Omental fat pad (tissue), 4 donors: ENCODE data around the gene USP30. TPM values are rescaled to one million over a fixed set of nuclear protein-coding genes. Genes with fewer than 3 reads are reported as not detected.
A peak's percentile ranks its signal among the peaks of the same experiment; 100 is the strongest.

Experiments used
- ATAC-seq: fragments of 150-250 bp; one replicate; pipeline ENCODE4 v1.9.1; 2016; ENCODE audit warnings: mild to moderate bottlenecking, moderate library complexity; ENCODE audit not compliant: low FRiP score
- DNase-seq: peaks from one replicate; pipeline ENCODE4 v3.0.0-alpha.2; 2019; ENCODE audit warnings: low spot score
- total RNA-seq, 4 donors: library from RNA; depleted of rRNA; stranded (reverse); fragments of >200 nt; gene quantifications; one replicate each; pipeline ENCODE4 v1.1.0, GENCODE V29; 2016
- TF ChIP-seq, protein P1 (sequence below), 3 donors: fragments of 450-650 bp; IDR thresholded peaks; one replicate each; pipeline ENCODE4 v1.5.1; 2016 to 2017; ENCODE audit warnings: antibody characterized with exemption in 3 of 3, mild to moderate bottlenecking in 3 of 3, moderate library complexity in 2 of 3

USP30 gene
- total RNA-seq, 4 donors from 2014 or later, result 8.8 to 36.2 (median 14.8) TPM

DNA sequence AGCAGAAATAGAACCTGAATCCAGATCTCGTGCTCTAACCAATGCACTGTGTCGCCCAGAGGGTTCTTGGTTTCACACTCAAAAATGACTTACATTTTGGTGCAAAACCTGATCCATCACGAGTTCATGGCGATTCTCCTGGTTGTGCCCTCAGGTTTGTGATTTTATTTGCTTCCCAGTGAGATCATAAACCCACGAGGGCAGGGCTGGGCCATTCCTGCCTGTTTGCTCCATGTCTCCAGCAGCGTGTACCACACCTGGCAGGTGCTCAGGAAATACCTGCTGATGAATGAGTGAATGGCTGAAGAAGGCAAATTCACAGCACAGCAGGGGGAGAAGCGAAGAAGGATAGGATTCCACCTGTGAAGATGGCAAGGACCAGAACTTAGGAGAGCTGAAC lies 73.4 kb downstream of the USP30 start:
- DNase-seq (no peak), ATAC-seq (no peak)
- TF ChIP-seq, protein P1, sequence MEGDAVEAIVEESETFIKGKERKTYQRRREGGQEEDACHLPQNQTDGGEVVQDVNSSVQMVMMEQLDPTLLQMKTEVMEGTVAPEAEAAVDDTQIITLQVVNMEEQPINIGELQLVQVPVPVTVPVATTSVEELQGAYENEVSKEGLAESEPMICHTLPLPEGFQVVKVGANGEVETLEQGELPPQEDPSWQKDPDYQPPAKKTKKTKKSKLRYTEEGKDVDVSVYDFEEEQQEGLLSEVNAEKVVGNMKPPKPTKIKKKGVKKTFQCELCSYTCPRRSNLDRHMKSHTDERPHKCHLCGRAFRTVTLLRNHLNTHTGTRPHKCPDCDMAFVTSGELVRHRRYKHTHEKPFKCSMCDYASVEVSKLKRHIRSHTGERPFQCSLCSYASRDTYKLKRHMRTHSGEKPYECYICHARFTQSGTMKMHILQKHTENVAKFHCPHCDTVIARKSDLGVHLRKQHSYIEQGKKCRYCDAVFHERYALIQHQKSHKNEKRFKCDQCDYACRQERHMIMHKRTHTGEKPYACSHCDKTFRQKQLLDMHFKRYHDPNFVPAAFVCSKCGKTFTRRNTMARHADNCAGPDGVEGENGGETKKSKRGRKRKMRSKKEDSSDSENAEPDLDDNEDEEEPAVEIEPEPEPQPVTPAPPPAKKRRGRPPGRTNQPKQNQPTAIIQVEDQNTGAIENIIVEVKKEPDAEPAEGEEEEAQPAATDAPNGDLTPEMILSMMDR (IDR thresholded peaks at IDR 0.05), result no peak

DNA sequence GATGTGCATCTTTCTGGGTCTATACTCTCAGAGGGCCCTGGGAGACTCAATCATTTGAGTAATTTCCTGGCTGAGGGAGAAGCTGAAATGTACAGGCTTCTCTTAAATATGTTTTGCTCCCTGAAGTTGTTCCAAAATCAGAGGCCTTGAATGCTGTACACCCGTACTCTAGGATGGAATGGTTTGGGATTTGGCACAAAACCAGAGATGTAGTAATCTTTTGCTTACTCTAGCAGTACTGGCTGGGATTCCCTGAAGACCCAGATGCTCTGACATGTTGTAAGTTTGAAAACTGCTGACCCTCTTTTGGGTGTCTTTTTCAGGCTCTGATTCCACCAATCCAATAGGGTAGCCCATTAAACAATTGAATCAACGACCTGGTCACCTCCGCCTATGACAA lies 74.4 kb downstream of the USP30 start:
- DNase-seq, result no peak
- ATAC-seq, result no peak
- TF ChIP-seq, protein P1 (IDR thresholded peaks at IDR 0.05), result no peak

DNA sequence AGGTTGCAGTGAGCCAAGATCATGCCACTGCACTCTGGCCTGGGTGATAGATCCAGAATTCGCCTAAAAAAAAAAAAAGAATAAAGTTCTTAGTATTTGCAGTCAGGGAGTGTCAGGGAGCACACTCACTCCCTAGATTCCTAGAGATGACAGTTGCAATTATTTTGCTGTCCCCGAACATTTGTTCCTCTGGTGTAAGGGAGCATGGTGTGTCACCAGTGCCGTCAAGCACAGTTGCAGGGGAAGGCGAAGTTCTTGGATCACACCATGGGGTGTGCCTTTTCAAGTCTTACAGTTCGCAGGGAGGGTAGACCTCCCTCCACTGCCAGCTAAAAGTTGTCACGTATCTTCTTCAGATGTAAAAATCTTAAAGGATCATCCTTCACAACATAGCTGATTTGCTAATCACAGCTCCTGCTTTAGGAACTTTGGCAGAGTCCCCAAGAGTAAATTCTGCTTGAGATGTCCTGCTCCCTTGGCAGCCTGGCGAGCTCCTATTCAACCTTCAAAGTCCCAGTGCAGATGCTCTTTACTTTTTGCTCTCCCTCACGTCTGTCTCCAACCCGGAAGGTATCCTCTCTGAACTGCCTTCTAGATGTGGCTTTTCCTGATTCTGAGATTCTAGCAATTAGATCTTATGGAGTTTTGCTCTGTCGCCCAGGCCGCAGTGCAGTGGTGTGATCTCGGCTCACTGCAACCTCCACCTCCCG lies 75.3 kb downstream of the USP30 start:
- TF ChIP-seq, protein P1 (IDR thresholded peaks at IDR 0.05), result no peak
- ATAC-seq, result peak; percentile 13
- no peak for DNase-seq

DNA sequence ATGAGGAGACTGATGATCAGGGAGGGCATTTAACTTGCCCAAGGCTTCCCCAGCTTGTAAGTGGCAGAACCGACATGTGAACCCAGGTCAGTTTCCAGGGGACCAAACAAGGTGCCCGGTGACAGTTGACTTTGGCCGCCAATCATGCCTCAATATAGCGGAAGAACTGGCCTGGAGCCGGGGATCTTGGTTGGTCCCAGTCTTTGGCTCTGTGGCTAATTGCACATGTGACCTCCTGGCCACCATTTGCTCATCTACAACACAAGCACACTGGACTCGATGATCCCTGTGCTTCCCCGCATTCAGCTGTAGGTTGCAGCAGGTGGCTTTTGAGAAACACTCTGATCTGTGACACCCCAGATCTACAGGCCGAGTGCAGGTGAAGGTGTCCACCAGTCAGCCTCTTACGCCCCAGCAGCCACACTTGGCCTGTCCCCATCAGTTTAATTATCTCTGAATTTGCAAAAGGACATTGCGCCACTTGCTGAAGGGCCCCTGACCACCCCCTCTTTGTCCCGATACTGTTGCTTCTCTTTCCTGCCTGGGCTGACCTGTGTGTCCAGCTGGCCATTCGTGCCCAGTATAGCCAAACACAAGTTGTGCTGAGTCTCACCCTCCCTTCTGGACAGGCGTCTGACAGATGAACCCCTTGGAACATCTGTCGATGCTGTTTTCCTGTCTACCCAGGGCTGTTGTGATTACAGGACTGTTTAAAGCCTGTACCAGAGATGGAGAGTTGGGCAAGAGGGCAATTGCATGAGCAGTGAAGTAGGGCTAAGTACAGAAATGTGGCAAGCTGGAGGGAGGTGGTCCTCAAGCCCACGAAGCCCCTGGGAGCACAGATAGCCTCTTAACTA lies 78.1 kb downstream of the USP30 start:
- peak; percentile 33 for ATAC-seq
- TF ChIP-seq, protein P1 (IDR thresholded peaks at IDR 0.05), result no peak
- DNase-seq, result no peak

DNA sequence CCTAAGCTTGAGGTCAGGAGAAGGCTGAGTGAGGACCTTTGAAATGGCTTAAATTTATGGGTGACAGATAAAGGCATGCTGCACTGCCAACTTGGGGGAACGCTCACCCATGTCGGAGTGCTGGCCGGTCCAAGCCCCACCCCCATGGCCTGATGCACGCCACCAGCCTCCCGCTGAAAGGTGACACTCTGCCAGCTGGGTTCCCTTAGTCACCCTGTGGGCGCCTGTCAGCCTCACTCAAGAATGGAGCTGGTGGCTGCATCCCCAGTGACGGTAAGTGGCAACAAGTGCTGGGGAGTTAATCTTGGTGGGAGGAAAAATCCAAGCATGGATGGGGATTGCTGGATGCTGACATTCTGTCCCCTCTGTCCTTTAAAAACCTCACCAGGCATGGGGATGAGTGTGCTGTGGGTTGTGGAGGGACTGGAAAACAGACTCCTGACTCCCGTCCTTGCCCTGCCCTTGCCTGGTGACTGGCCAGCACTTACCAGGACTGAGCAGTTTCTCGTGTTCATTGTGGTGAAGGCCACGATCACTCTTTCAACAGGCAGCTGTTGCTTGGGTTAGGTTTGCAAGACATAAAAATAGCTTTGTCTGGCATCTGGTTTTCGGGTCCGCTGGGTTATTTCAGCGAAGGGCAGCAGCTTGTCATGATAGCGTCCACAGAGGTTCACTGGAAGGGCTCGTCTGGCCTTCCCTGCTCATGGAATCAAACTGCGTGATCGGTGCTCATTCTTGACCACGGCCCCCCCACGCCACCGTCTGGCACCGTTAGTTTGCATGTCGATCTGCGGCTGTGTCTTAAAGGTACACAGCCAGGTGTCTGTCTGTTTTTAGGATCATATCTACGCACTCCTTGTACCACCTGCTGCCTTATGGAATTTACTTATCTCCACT lies 79.0 kb downstream of the USP30 start:
- peak; percentile 42 for ATAC-seq

More for the DNA sequence above, 79.0 kb downstream of the USP30 start:
- TF ChIP-seq, protein P1 (IDR thresholded peaks at IDR 0.05), result no peak
- DNase-seq, result no peak
